Measurements from ENCODE around the gene SPSB4. TPM values are rescaled to one million over a fixed set of nuclear protein-coding genes. Genes with fewer than 3 reads are reported as not detected.
A peak's percentile ranks its signal among the peaks of the same experiment; 100 is the strongest.

The SPSB4 gene
- total and polyA plus RNA-seq, 2 of the 13 experiments (the other 11 are each of a cell fraction or from before 2014, with no cell fraction given), result not detected

- H3K9me3 ChIP-seq (ENCODE audit: low read length), result no peaks in the 10 kb centered on the region
- no peak for FAIRE-seq
- intact Hi-C loops (cut with micrococcal nuclease; ENCODE audit: unreplicated experiment) (no loop called here), in situ Hi-C loops (cut with HindIII; ENCODE audit: extremely low pct_ligation_motif_present, low pct_unique_long_range_greater_than_20kb) (no loop called here)
- CTCF ChIA-PET (ENCODE audit: low intra/inter-chr PET ratio, low total read pairs), result no interaction called here
- no peaks in the 10 kb centered on the region for H3K36me3 ChIP-seq (replicated peaks in 1 of 2; ENCODE audit: control insufficient read depth in 1 of 2, insufficient read depth in 2 of 2, low read length in 2 of 2)
- no peak overlapping the region for H3K4me3 ChIP-seq (replicated peaks in 1 of 3; ENCODE audit: insufficient read depth in 1 of 3, low read depth in 2 of 3, low read length in 3 of 3)
- ATAC-seq, result no peak
- peaks cover 0 to 5% of the 10 kb centered on the region in 2 experiments; a peak in 1 of 5 replicates for H3K27me3 ChIP-seq (ENCODE audit: control insufficient read depth in 1 of 2, insufficient read depth in 2 of 2, low read length in 2 of 2)
- H4K20me1 ChIP-seq (ENCODE audit: insufficient read depth, low read length), result no peaks in the 10 kb centered on the region
- no peaks in the 10 kb centered on the region for H3K79me2 ChIP-seq (ENCODE audit: insufficient read depth, low read length)
- no peak overlapping the region for H3K4me2 ChIP-seq (ENCODE audit: low read depth, low read length)
- POLR2A ChIA-PET, result no interaction called here
- H3K27ac ChIP-seq (ENCODE audit: extremely low read length, insufficient read depth, low read length), result no peak overlapping the region
- WGBS (ENCODE audit: low lambda C conversion rate), result 5% methylated on average over 1 of the region's 1 CpG
- TF ChIP-seq CTCF (CRISPR knock-in tag; IDR thresholded peaks at IDR 0.05), result no peak
- no peak for DNase-seq (ENCODE audit: low spot score)
- no TSS peak for BruUV-seq (replicated peaks)
- no peak overlapping the region for H2AFZ ChIP-seq (ENCODE audit: low read length)
- no peak overlapping the region for H3K9ac ChIP-seq (ENCODE audit: insufficient read depth, low read depth, low read length)
- H3K4me1 ChIP-seq (ENCODE audit: insufficient read depth, low read length), result no peaks in the 10 kb centered on the region
Observed at GRCh38 chr3:141063831-141064230, 12.7 kb downstream of the SPSB4 start.

- ATAC-seq (no peak), FAIRE-seq (no peak), DNase-seq (ENCODE audit: low spot score) (no peak)
- intact Hi-C loops (cut with micrococcal nuclease; ENCODE audit: unreplicated experiment), result no loop called here
- peaks cover 0 to 5% of the 10 kb centered on the region in 2 experiments; a peak in 1 of 5 replicates for H3K27me3 ChIP-seq (ENCODE audit: control insufficient read depth in 1 of 2, insufficient read depth in 2 of 2, low read length in 2 of 2)
- H2AFZ ChIP-seq (ENCODE audit: low read length), result no peak overlapping the region
- H4K20me1 ChIP-seq (ENCODE audit: insufficient read depth, low read length), result no peaks in the 10 kb centered on the region
- H3K27ac ChIP-seq (ENCODE audit: extremely low read length, insufficient read depth, low read length), result no peak overlapping the region
- in situ Hi-C loops (cut with HindIII; ENCODE audit: extremely low pct_ligation_motif_present, low pct_unique_long_range_greater_than_20kb), result no loop called here
- no TSS peak for BruUV-seq (replicated peaks)
- H3K36me3 ChIP-seq (replicated peaks in 1 of 2; ENCODE audit: control insufficient read depth in 1 of 2, insufficient read depth in 2 of 2, low read length in 2 of 2), result no peaks in the 10 kb centered on the region
- 4% methylated on average over 3 of the region's 6 CpGs for WGBS (ENCODE audit: low lambda C conversion rate)
- no peaks in the 10 kb centered on the region for H3K79me2 ChIP-seq (ENCODE audit: insufficient read depth, low read length)
- H3K4me1 ChIP-seq (ENCODE audit: insufficient read depth, low read length), result no peaks in the 10 kb centered on the region
- H3K9ac ChIP-seq (ENCODE audit: insufficient read depth, low read depth, low read length), result no peak overlapping the region
- no peak overlapping the region for H3K4me2 ChIP-seq (ENCODE audit: low read depth, low read length)
- no peak overlapping the region for H3K4me3 ChIP-seq (replicated peaks in 1 of 3; ENCODE audit: insufficient read depth in 1 of 3, low read depth in 2 of 3, low read length in 3 of 3)
- H3K9me3 ChIP-seq (ENCODE audit: low read length), result no peaks in the 10 kb centered on the region
- ChIA-PET POLR2A (no interaction called here), CTCF (ENCODE audit: low intra/inter-chr PET ratio, low total read pairs) (no interaction called here)
- TF ChIP-seq ZNF513 (CRISPR knock-in tag; conservative IDR thresholded peaks at IDR 0.05) (no peak), ZNF558 (CRISPR knock-in tag; IDR thresholded peaks at IDR 0.05; ENCODE audit: borderline replicate concordance) (no peak), ZNF407 (CRISPR knock-in tag; IDR thresholded peaks at IDR 0.05; ENCODE audit: not compliant biosample characterization) (no peak), MAFK (conservative IDR thresholded peaks at IDR 0.05 in 1 of 2, IDR thresholded peaks at IDR 0.05 in 1 of 2; ENCODE audit: low read length in 2 of 2) (peak in 1 of 2 experiments; percentile 15; a peak in 1 of 4 replicates)
Observed at GRCh38 chr3:141064255-141064926, 13.2 kb downstream of the SPSB4 start.
